DMS 273 (cell line): ENCODE results near the gene ARAP2.

Experiments
- DNase-seq: peaks from one replicate; lab custom pipeline; 2025; ENCODE audit not compliant: unreplicated experiment; lab: John Stamatoyannopoulos, UW

The ARAP2 gene

DNA sequence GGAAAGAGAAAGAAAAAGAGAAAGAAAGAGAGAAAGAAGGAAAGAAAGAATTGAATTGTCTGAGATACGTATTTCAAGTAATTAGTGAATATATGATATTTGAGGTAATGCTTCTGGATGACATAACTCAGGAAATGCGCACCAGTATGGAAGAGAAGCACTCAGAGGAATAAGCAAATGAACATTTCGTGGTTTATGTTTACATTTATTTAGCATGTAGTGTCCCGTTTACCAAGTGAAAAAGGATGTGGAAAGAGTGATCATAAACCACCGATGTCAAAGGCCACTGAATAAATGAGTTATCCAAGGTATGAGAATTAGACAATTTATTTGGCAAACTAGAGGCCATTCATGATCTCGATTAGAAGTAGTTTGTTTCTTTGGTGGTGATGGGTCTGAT is 200.4 kb downstream of the ARAP2 start:
- DNase-seq, result no peak

DNA sequence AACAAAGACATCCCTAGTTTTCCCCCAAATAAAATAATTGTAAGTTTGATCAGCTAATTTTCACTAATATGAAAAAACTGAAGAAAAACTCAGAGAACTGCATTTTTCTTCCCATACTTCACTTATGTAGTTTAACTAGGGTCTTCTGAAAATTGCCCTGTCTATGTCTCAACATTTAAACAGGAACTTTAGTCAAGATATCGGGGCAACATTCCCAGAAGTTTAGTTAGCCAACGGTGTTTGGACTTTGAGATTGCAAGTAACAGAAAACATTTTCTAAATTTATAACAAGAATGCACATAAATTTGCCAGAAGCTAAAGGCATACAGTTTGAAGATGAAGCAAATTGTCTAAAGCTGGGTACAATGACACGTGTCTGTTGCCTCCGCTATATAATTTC is 201.1 kb downstream of the ARAP2 start:
- no peak for DNase-seq

DNA sequence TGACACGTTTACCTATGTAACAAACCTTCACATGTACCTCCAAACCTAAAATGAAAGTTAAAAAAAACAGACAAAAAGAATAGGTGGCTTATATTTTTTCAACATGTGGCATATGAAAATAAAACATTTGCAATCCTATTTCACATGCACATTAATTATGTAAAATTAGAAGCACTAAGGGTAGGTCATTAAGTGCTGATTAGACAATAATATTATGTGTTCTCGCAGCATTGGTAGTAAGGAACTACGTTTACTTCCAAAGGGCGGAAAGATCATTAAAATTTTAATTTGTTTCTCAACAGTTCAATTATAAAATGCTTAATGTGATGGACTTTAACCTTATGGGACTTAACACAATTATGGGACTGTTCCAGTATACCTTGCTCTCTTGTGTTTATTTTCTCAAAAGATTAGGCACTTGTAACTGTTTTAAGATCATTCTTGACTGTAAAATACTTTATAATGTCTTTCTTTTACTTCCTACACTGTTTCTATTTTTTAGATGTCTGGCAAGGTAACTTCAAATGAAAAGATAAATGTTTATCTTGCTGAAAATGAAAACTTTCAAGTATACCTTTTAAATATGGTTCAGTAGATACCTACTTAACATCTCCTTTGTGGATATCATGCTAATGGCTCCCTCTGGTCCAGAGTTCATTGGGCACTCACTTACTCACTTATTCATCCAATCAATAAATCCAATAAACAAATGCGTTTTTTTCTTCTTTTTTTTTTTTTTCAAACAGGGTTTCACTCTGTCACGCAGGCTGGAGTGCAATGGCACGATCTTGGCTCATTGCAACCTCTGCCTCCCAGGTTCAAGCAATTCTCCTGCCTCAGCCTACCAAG is 202.0 kb downstream of the ARAP2 start:
- DNase-seq, result no peak

DNA sequence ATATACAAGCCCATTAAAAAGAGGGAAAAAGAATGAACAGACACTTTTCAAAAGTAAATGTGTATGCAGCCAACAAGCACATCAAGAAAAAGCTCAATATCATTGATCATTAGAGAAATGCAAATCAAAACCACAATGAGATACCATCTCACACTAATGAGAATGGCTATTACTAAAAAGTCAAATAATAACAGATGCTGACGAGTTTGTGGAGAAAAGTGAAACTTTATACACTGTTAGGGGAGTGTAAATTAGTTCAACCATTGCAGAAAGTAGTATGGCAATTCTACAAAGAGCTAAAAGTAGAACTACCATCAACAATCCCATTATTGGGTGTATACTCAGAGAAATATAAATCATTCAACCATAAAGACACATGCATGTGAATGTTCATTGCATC is 203.0 kb downstream of the ARAP2 start:
- DNase-seq, result no peak

DNA sequence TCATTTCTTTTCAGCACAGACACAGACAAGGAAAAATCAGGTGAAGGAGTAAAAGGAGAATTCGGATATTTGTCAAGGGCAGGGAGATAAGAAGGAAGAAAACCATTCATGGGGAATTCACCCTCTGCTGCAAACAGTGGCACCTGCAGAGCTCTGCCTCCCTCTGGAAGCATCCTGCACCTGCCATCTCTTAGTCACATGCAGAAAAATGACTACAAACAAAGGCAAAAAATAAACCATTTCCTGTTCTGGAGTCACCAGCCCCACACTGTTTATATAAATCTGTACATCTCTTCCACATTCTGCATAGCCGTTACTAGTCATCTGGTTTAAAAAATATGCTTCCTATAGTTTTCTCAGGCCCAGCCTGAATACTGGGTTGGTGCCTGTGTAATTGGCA is 205.3 kb downstream of the ARAP2 start:
- DNase-seq, result no peak

DNA sequence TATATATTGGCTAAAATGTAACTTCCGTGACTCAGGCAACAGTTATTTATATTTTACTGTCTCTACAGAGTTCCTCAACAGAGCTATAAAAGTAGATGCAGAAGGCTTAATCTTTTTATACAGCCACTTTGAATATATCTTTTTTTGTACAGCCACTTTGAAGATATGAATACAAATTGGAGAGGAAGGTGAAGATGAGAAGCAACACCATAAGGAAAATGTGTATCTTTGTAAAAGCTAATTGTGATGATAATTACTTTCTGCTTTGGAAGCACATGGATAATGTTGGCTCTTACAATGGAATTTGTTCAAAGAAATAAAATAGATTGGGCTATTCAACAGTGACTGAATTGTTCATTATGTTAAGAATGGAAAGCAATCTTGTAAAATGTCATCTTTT is 205.8 kb downstream of the ARAP2 start:
- no peak for DNase-seq

DNA sequence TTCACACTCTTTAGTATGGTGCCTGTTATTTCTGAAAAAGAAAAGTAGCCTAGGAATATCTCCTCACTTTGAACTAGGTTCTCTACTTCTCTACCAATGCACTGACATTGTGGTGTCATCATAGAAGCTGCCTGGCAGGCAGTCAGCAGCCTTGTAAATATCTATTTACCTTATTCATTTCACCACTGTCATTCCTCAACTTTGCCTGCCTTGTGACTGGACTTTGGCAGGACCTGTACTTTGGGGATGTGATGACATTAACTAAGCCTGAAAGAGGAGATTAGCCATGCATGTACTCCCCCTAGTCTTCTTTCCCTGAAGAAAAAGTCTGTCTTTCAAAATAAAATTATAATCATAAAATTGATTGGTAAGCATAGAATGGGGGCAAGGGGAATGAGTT is 207.2 kb downstream of the ARAP2 start:
- DNase-seq, result no peak

DNA sequence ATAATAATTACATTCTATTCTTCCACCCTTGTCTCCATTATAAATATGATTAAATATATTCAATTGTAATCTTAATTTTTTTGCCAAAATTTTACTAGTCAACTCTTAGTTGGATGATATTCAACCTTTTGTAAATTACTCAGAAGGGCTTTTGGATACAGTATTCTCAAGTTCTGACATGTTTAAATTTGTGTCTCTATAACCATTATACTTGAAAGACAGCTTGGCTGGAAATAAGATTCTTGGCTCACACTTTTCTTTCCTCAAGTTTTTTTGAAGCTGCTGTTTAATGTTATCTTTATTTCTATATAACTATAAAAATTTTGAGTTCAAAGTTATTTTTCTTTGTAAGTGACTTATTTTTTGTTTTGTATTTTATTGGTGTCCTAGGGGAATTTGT is 214.4 kb downstream of the ARAP2 start:
- DNase-seq, result no peak

DNA sequence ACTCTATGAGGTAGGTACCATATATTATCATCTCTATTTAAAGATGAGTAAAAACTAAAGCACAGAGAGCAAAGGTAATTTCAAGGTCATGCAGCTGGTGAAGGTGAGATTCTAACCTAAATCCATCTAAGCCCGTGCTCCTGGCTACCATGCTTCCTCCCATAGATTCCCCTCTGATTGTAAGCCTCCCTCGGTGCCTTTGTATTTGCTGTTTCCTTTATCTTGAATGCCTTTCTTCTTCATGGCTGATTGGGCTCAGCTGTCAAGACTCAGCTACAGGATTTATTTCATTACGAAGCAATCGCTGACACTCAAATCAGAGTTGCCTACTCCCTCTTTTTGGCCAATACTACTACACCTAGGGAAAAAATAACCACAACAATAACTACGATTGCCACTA is 217.1 kb downstream of the ARAP2 start:
- no peak for DNase-seq

DNA sequence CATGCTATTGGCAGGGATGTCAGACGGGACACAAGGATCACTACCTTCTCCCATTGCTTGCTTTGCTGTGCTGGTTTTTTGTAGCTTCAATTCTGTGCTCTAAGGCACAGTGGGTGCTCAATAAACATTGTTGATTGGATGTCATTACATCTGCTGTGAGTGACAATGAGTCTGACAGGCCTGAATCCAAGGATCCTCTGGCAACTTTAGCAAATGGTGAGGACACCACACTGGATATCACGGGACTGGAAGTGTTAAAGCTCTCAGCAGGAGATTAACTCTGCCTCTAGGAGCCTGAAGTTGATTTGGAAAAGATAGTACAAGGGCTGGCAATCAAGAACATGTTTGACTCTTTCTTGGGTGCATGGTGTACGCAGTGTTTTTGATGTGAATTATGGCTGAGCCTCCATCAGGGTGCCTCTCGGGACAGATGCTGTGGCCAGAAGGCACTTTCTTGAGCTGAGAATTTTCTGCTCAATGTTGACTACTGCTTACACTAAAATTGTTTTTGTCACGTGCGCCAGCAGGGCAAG is 217.9 kb downstream of the ARAP2 start:
- DNase-seq, result peak; percentile 52

DNA sequence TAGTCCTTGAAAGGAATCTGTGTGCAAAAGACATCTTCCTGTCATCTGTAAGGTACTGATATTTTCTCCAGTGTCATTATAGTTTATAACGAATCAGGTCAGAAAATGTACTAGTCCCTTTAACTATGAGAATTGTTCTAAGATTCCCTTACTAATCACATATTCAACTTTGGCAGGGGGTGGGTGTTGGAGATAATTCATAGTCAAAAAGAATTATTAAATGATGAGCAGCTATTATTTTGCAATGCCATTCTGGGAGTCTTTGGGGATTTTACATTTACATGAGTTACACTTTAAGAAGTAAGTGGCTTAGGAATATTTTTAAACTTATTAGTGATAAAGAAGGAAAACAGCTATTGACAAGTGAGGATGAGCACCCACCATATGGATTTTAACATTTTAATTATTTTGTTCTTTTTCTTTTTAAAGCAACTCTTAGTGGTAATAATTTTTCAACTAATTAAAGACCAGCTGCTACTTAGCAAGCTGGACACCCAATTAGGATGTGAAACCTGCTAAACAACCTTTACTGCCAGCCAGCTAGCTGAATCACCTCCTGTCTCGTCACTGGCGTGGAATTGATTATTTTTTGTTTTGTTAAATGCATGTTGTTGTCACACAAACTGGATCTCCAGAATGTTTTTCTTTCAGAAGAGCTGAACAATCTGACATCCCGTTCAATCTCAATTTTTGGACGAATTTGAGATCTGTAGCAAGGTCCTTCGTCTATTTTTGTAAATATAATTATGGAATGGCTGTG is 219.2 kb downstream of the ARAP2 start:
- peak; percentile 52 for DNase-seq

DNA sequence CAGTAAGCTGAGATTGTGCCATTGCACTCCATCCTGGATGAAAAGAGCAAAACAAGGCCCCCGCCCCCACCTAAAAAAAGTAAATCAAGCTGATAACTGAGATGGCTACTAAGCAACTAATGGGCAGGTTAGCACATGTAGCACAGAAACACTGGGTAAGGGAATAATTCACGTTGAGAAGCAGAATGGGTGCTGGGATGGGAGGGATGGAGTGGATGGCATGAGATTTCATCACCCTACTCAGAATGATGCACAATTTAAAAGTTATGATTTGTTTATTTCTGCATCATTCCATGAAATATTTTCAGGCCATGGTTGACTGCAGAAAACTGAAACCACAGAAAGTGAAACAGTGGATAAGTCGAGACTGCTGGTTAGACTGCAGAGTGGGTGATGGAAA is 224.0 kb downstream of the ARAP2 start:
- no peak for DNase-seq
